ENCODE results near the gene TCF19. TPM values are rescaled to one million over a fixed set of nuclear protein-coding genes. Genes with fewer than 3 reads are reported as not detected.

The TCF19 gene
- total RNA-seq, 1 experiment from 2014 or later, result 26.0 TPM

- Histone ChIP-seq H3K9me2 (ENCODE audit: insufficient read depth) (no peaks in the 10 kb centered on the region), H3K27ac (no peak overlapping the region), H3K4me3 (no peak overlapping the region), H3K4me1 (replicated peaks; ENCODE audit: insufficient read depth) (no peaks in the 10 kb centered on the region), H3K4me2 (no peak overlapping the region), H3F3A (ENCODE audit: insufficient read depth, low read depth) (no peaks in the 10 kb centered on the region; the same call in 1 of the 2 replicates), H3K9me3 (ENCODE audit: insufficient read depth, low read depth) (no peaks in the 10 kb centered on the region), H4K20me1 (ENCODE audit: insufficient read depth) (no peaks in the 10 kb centered on the region), H3K79me2 (ENCODE audit: low read depth) (no peaks in the 10 kb centered on the region), H3K27me3 (ENCODE audit: insufficient read depth, low read depth) (no peaks in the 10 kb centered on the region), H3K36me3 (ENCODE audit: low read depth) (no peaks in the 10 kb centered on the region), H2AFZ (no peak overlapping the region)
- intact Hi-C loops (cut with micrococcal nuclease; ENCODE audit: unreplicated experiment), result no loop called here
- POLR2A ChIA-PET (ENCODE audit: unreplicated experiment), result no interaction called here
- CTCF ChIA-PET, result no interaction called here
- BruUV-seq (replicated peaks), result no TSS peak
- no peak for DNase-seq
- TF ChIP-seq, protein P1, sequence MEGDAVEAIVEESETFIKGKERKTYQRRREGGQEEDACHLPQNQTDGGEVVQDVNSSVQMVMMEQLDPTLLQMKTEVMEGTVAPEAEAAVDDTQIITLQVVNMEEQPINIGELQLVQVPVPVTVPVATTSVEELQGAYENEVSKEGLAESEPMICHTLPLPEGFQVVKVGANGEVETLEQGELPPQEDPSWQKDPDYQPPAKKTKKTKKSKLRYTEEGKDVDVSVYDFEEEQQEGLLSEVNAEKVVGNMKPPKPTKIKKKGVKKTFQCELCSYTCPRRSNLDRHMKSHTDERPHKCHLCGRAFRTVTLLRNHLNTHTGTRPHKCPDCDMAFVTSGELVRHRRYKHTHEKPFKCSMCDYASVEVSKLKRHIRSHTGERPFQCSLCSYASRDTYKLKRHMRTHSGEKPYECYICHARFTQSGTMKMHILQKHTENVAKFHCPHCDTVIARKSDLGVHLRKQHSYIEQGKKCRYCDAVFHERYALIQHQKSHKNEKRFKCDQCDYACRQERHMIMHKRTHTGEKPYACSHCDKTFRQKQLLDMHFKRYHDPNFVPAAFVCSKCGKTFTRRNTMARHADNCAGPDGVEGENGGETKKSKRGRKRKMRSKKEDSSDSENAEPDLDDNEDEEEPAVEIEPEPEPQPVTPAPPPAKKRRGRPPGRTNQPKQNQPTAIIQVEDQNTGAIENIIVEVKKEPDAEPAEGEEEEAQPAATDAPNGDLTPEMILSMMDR (conservative IDR thresholded peaks at IDR 0.05), result no peak
- TF ChIP-seq EZH2 (IDR thresholded peaks at IDR 0.05; ENCODE audit: low read depth), result no peak
Observed at GRCh38 chr6:31144970-31145340, 13.4 kb upstream of the TCF19 start.

GRCh38 chr6:31145386-31145785 lies 13.0 kb upstream of the TCF19 start:
- H3K27me3 ChIP-seq (ENCODE audit: insufficient read depth, low read depth), result no peaks in the 10 kb centered on the region
- ChIA-PET CTCF (no interaction called here), POLR2A (ENCODE audit: unreplicated experiment) (no interaction called here)
- H3K36me3 ChIP-seq (ENCODE audit: low read depth), result no peaks in the 10 kb centered on the region
- H3K4me1 ChIP-seq (replicated peaks; ENCODE audit: insufficient read depth), result no peaks in the 10 kb centered on the region
- H2AFZ ChIP-seq, result no peak overlapping the region
- BruUV-seq (replicated peaks), result no TSS peak
- no peak overlapping the region for H3K27ac ChIP-seq
- no peak for DNase-seq
- H3K4me2 ChIP-seq, result no peak overlapping the region
- intact Hi-C loops (cut with micrococcal nuclease; ENCODE audit: unreplicated experiment), result no loop called here
- no peak overlapping the region for H3K4me3 ChIP-seq
- H3K79me2 ChIP-seq (ENCODE audit: low read depth), result no peaks in the 10 kb centered on the region
- no peaks in the 10 kb centered on the region for H3K9me3 ChIP-seq (ENCODE audit: insufficient read depth, low read depth)
- TF ChIP-seq, protein P1 (conservative IDR thresholded peaks at IDR 0.05), result no peak
- no peak for TF ChIP-seq EZH2 (IDR thresholded peaks at IDR 0.05; ENCODE audit: low read depth)
- no peaks in the 10 kb centered on the region for H4K20me1 ChIP-seq (ENCODE audit: insufficient read depth)
- no peaks in the 10 kb centered on the region; the same call in 1 of the 2 replicates for H3F3A ChIP-seq (ENCODE audit: insufficient read depth, low read depth)
- H3K9me2 ChIP-seq (ENCODE audit: insufficient read depth), result no peaks in the 10 kb centered on the region

DNA sequence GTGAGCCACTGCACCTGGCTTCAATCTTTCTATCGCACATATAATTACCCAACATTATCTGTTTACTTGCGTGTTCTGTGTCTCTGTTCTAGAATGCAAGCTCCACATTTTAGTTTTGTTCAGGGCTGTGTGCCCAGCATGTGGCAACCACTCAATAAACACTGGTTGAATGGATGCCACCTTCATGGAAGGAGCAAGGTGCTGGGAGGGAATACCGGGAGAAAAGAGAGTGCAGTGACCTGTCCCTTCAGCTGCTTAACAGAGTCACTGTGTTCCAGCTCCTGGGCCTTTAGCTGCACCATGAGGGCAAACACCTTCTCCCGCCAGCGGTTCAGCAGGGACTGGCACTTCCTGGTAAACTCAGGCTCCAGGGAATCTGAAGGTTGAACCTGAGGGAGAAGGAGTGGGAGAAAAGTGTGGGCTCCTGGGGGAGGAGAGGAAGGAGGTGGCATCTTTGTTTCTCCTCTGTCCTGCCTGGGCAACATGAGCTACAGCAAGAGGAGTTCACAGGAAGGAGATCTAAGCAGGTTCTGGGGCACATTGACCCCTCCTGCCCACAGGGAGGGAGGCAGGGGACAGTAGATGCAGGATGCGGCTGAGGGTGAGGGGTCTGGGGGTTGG lies 8.5 kb upstream of the TCF19 start:
- Histone ChIP-seq H3K36me3 (ENCODE audit: low read depth) (no peaks in the 10 kb centered on the region), H3K4me2 (no peak overlapping the region), H3K9me2 (ENCODE audit: insufficient read depth) (no peaks in the 10 kb centered on the region), H3K9me3 (ENCODE audit: insufficient read depth, low read depth) (no peaks in the 10 kb centered on the region), H3K27me3 (ENCODE audit: insufficient read depth, low read depth) (no peaks in the 10 kb centered on the region), H3K4me1 (replicated peaks; ENCODE audit: insufficient read depth) (no peaks in the 10 kb centered on the region), H4K20me1 (ENCODE audit: insufficient read depth) (no peaks in the 10 kb centered on the region), H3K4me3 (no peak overlapping the region), H3K79me2 (ENCODE audit: low read depth) (no peaks in the 10 kb centered on the region), H3F3A (ENCODE audit: insufficient read depth, low read depth) (no peaks in the 10 kb centered on the region), H2AFZ (no peak overlapping the region), H3K27ac (no peak overlapping the region)
- BruUV-seq (replicated peaks), result no TSS peak
- DNase-seq, result no peak
- TF ChIP-seq, protein P1 (conservative IDR thresholded peaks at IDR 0.05), result no peak
- no peak for TF ChIP-seq EZH2 (IDR thresholded peaks at IDR 0.05; ENCODE audit: low read depth)
- ChIA-PET POLR2A (ENCODE audit: unreplicated experiment) (no interaction called here), CTCF (no interaction called here)
- intact Hi-C loops (cut with micrococcal nuclease; ENCODE audit: unreplicated experiment), result no loop called here

All from PC-9 (cell line).